ENCODE measurements around the gene SH3RF2. TPM values are rescaled to one million over a fixed set of nuclear protein-coding genes. Genes with fewer than 3 reads are reported as not detected.

Gene SH3RF2
- total and polyA plus RNA-seq, 4 donors, result 1.0 to 10.5 (median 4.9) TPM

GRCh38 chr5:145912594-145912993 is 23.8 kb upstream of the SH3RF2 start:
- Histone ChIP-seq H3K4me3 (ENCODE audit: low read depth in 1 of 3, low read length in 3 of 3) (no peak overlapping the region), H3K9ac (ENCODE audit: low read depth in 1 of 2, low read length in 2 of 2) (no peak overlapping the region), H3K4me1 (ENCODE audit: control insufficient read depth in 4 of 4, insufficient read depth in 4 of 4, low read length in 3 of 4) (peaks cover 0 to 9% (median 4%) of the 10 kb centered on the region in 4 donors), H3K27me3 (ENCODE audit: control insufficient read depth in 4 of 4, insufficient read depth in 4 of 4, low read length in 3 of 4) (no peaks in the 10 kb centered on the region), H3K9me3 (ENCODE audit: control insufficient read depth in 4 of 4, low read length in 3 of 4) (no peaks in the 10 kb centered on the region), H3K36me3 (ENCODE audit: control insufficient read depth in 4 of 4, insufficient read depth in 3 of 4, low read depth in 1 of 4, low read length in 3 of 4) (no peaks in the 10 kb centered on the region), H3K27ac (ENCODE audit: low read depth in 1 of 2, low read length in 2 of 2) (no peak overlapping the region)
- no peak for DNase-seq (ENCODE audit: low spot score)
- TF ChIP-seq NR2F2 (IDR thresholded peaks at IDR 0.05) (no peak), HNF4G (IDR thresholded peaks at IDR 0.05) (no peak), FOXA2 (IDR thresholded peaks at IDR 0.05) (no peak), TAF1 (conservative IDR thresholded peaks at IDR 0.05) (no peak), RAD21 (IDR thresholded peaks at IDR 0.05) (no peak), RXRA (IDR thresholded peaks at IDR 0.05) (no peak), SP1 (IDR thresholded peaks at IDR 0.05) (no peak), GABPA (IDR thresholded peaks at IDR 0.05 in 1 of 2, conservative IDR thresholded peaks at IDR 0.05 in 1 of 2) (no peak)
- 89% methylated on average over 5 of the region's 5 CpGs for WGBS

- no peak for TF ChIP-seq TAF1 (conservative IDR thresholded peaks at IDR 0.05)
- TF ChIP-seq HNF4A (conservative IDR thresholded peaks at IDR 0.05), result no peak
- no peak for TF ChIP-seq FOXA1 (IDR thresholded peaks at IDR 0.05)
- TF ChIP-seq JUND (IDR thresholded peaks at IDR 0.05), result no peak
- TF ChIP-seq NR2F2 (IDR thresholded peaks at IDR 0.05), result no peak
- TF ChIP-seq SP1 (IDR thresholded peaks at IDR 0.05), result no peak
- no peaks in the 10 kb centered on the region for H3K27me3 ChIP-seq (ENCODE audit: control insufficient read depth in 4 of 4, insufficient read depth in 4 of 4, low read length in 3 of 4)
- 97% methylated on average over 7 of the region's 7 CpGs for WGBS
- no peak overlapping the region for H3K9ac ChIP-seq (ENCODE audit: low read depth in 1 of 2, low read length in 2 of 2)
- H3K27ac ChIP-seq (ENCODE audit: low read depth in 1 of 2, low read length in 2 of 2), result no peak overlapping the region
- no peaks in the 10 kb centered on the region for H3K9me3 ChIP-seq (ENCODE audit: control insufficient read depth in 4 of 4, low read length in 3 of 4)
- H3K4me3 ChIP-seq (ENCODE audit: low read depth in 1 of 3, low read length in 3 of 3), result no peak overlapping the region
- peaks cover 0 to 9% (median 4%) of the 10 kb centered on the region in 4 donors for H3K4me1 ChIP-seq (ENCODE audit: control insufficient read depth in 4 of 4, insufficient read depth in 4 of 4, low read length in 3 of 4)
- DNase-seq (ENCODE audit: low spot score), result no peak
- H3K36me3 ChIP-seq (ENCODE audit: control insufficient read depth in 4 of 4, insufficient read depth in 3 of 4, low read depth in 1 of 4, low read length in 3 of 4), result no peaks in the 10 kb centered on the region
These were observed 22.7 kb upstream of the SH3RF2 start for GRCh38 chr5:145913701-145914100.

DNA sequence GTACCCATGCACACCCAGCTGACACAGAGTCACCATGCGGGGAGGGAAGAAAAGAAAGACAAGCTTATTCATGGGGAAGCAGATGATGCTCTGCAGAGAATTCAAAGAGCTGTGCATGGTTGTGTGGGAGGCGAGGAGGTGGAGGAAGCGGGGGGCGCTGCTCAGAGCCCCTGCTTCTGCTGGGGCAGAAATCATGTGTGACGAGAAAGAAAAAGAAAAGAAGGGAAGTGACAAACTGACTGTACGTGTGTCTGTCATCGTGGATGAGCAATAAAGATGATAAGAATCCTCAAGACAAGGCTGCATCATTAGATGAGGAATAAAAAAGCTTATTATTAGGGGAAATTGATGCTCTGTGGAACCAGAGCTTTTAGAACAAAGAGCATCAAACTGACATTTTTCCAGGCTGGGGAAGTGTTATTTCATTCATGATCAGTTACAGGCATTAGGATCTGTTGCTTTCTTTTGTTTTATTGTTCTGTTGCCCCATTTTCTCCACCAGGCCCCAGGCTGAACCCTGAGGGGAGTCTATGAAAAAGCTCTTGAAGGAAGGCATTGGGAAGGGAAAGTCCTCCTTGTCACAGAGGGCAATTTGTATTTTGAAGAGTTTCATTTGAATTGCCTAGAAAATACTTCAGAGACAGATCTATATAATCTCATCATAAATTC is 20.3 kb upstream of the SH3RF2 start:
- Histone ChIP-seq H3K36me3 (ENCODE audit: control insufficient read depth in 4 of 4, insufficient read depth in 3 of 4, low read depth in 1 of 4, low read length in 3 of 4) (no peaks in the 10 kb centered on the region), H3K9ac (ENCODE audit: low read depth in 1 of 2, low read length in 2 of 2) (no peak overlapping the region), H3K27ac (ENCODE audit: low read depth in 1 of 2, low read length in 2 of 2) (no peak overlapping the region), H3K4me1 (ENCODE audit: control insufficient read depth in 4 of 4, insufficient read depth in 4 of 4, low read length in 3 of 4) (peaks cover 0 to 9% (median 4%) of the 10 kb centered on the region in 4 donors), H3K9me3 (ENCODE audit: control insufficient read depth in 4 of 4, low read length in 3 of 4) (no peaks in the 10 kb centered on the region), H3K27me3 (ENCODE audit: control insufficient read depth in 4 of 4, insufficient read depth in 4 of 4, low read length in 3 of 4) (no peaks in the 10 kb centered on the region), H3K4me3 (ENCODE audit: low read depth in 1 of 3, low read length in 3 of 3) (no peak overlapping the region)
- 91% methylated on average over 7 of the region's 7 CpGs for WGBS
- no peak for TF ChIP-seq HNF4A (conservative IDR thresholded peaks at IDR 0.05)
- DNase-seq (ENCODE audit: low spot score), result no peak

- Histone ChIP-seq H3K36me3 (ENCODE audit: control insufficient read depth in 4 of 4, insufficient read depth in 3 of 4, low read depth in 1 of 4, low read length in 3 of 4) (no peaks in the 10 kb centered on the region), H3K9me3 (ENCODE audit: control insufficient read depth in 4 of 4, low read length in 3 of 4) (no peaks in the 10 kb centered on the region)
These were observed 19.1 kb upstream of the SH3RF2 start for GRCh38 chr5:145917288-145917687.

More at GRCh38 chr5:145917288-145917687, 19.1 kb upstream of the SH3RF2 start:
- no peak overlapping the region for H3K4me3 ChIP-seq (ENCODE audit: low read depth in 1 of 3, low read length in 3 of 3)
- H3K27ac ChIP-seq (ENCODE audit: low read depth in 1 of 2, low read length in 2 of 2), result no peak overlapping the region
- DNase-seq (ENCODE audit: low spot score), result no peak
- TF ChIP-seq, protein P1, sequence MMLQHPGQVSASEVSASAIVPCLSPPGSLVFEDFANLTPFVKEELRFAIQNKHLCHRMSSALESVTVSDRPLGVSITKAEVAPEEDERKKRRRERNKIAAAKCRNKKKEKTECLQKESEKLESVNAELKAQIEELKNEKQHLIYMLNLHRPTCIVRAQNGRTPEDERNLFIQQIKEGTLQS (IDR thresholded peaks at IDR 0.05), result no peak
- no peak for TF ChIP-seq GABPA (IDR thresholded peaks at IDR 0.05 in 1 of 2, conservative IDR thresholded peaks at IDR 0.05 in 1 of 2)
- no peak for TF ChIP-seq CTCF (IDR thresholded peaks at IDR 0.05; ENCODE audit: low read depth, low read length, missing input control)
- no peak for TF ChIP-seq MAX (IDR thresholded peaks at IDR 0.05)
- no peak for TF ChIP-seq FOXA2 (IDR thresholded peaks at IDR 0.05)
- TF ChIP-seq SP1 (IDR thresholded peaks at IDR 0.05), result no peak
- H3K4me1 ChIP-seq (ENCODE audit: control insufficient read depth in 4 of 4, insufficient read depth in 4 of 4, low read length in 3 of 4), result peaks cover 0 to 4% (median 1%) of the 10 kb centered on the region in 4 donors
- H3K27me3 ChIP-seq (ENCODE audit: control insufficient read depth in 4 of 4, insufficient read depth in 4 of 4, low read length in 3 of 4), result no peaks in the 10 kb centered on the region
- no peak overlapping the region for H3K9ac ChIP-seq (ENCODE audit: low read depth in 1 of 2, low read length in 2 of 2)

Data from liver (tissue), 9 donors.